Measurements from ENCODE around the gene ZNF653.

Gene ZNF653

GRCh38 chr19:11549386-11549953, 43.8 kb upstream of the ZNF653 start:
- H3K4me3 ChIP-seq (ENCODE audit: low read depth, low read length) = no peak overlapping the region
- DNase-seq (ENCODE audit: low read depth) = no peak

GRCh38 chr19:11547929-11548700, 42.5 kb upstream of the ZNF653 start:
- TF ChIP-seq CTCF (IDR thresholded peaks at IDR 0.05; ENCODE audit: control insufficient read depth, extremely low read depth, insufficient read depth) = no peak
- H3K4me3 ChIP-seq (ENCODE audit: low read depth, low read length) = no peak overlapping the region
- no peak for DNase-seq (ENCODE audit: low read depth)

More at GRCh38 chr19:11549386-11549953, 43.8 kb upstream of the ZNF653 start:
- TF ChIP-seq CTCF (IDR thresholded peaks at IDR 0.05; ENCODE audit: control insufficient read depth, extremely low read depth, insufficient read depth) = no peak

GRCh38 chr19:11541238-11541637, 35.6 kb upstream of the ZNF653 start:
- no peak for DNase-seq (ENCODE audit: low read depth)
- TF ChIP-seq CTCF (IDR thresholded peaks at IDR 0.05; ENCODE audit: control insufficient read depth, extremely low read depth, insufficient read depth) = no peak

GRCh38 chr19:11540645-11541044, 35.0 kb upstream of the ZNF653 start:
- no peak overlapping the region for H3K4me3 ChIP-seq (ENCODE audit: low read depth, low read length)
- no peak for DNase-seq (ENCODE audit: low read depth)
- no peak for TF ChIP-seq CTCF (IDR thresholded peaks at IDR 0.05; ENCODE audit: control insufficient read depth, extremely low read depth, insufficient read depth)

More at GRCh38 chr19:11541238-11541637, 35.6 kb upstream of the ZNF653 start:
- no peak overlapping the region for H3K4me3 ChIP-seq (ENCODE audit: low read depth, low read length)

- DNase-seq (ENCODE audit: low read depth) = no peak
- H3K4me3 ChIP-seq (ENCODE audit: low read depth, low read length) = no peak overlapping the region
- TF ChIP-seq CTCF (IDR thresholded peaks at IDR 0.05; ENCODE audit: control insufficient read depth, extremely low read depth, insufficient read depth) = no peak
These were observed 34.1 kb upstream of the ZNF653 start for GRCh38 chr19:11539495-11540365.

- H3K4me3 ChIP-seq (ENCODE audit: low read depth, low read length) = no peak within 1 kb of the TSS
- DNase-seq (ENCODE audit: low read depth) = no peak
- TF ChIP-seq CTCF (IDR thresholded peaks at IDR 0.05; ENCODE audit: control insufficient read depth, extremely low read depth, insufficient read depth) = no peak
These were observed 32.8 kb upstream of the ZNF653 start, which contains the start of gene CNN1 for GRCh38 chr19:11538232-11539036. Gene CNN1, plus strand, starts transcription at chr19:11538851. Its CDS starts 77 bp downstream, at chr19:11538928.
